A549 (cell line): ENCODE results near the gene YIPF3. TPM values are rescaled to one million over a fixed set of nuclear protein-coding genes. Genes with fewer than 3 reads are reported as not detected.
"Not testable (repeated sequence)": the region's sequence is repeated elsewhere in the genome, so short reads cannot be mapped to it uniquely, and the experiment has no call there.

Source experiments
- ATAC-seq, 2 experiments: fragments of 200-7000 bp in 1 of 2; fragments of >200 bp in 1 of 2; cut with Nextera tagmentation in 1 of 2; cut with Tn5 transposase in 1 of 2; 3 replicates each; pipeline versions ENCODE4 v1.8.0 to v1.9.1; 2018 to 2020; ENCODE audit warnings: mild to moderate bottlenecking in 1 of 2, moderate library complexity in 1 of 2
- CTCF ChIA-PET: fragments of 300-600 bp; sonication (Branson Sonifier 250); formaldehyde crosslinking; extraction: SDS; loops from one replicate; lab custom pipeline; 2021; ENCODE audit warnings: antibody characterized with exemption, inconsistent platforms; lab: Yijun Ruan, JAX
- POLR2A ChIA-PET: fragments of 350-600 bp; formaldehyde crosslinking; extraction: SDS; loops from one replicate; lab custom pipeline; 2021; ENCODE audit warnings: antibody characterized with exemption, inconsistent platforms; lab: Yijun Ruan, JAX
- DNase-seq, 2 experiments: peaks; one replicate each; pipeline versions ENCODE4 v3.0.0 to v3.0.0-alpha.2; 2011 to 2016; ENCODE audit warnings: low read depth in 1 of 2, low spot score in 1 of 2
- FAIRE-seq: peaks from 2 replicates; lab custom pipeline; 2011; peaks lifted over from hg19 to GRCh38; lab: Jason Lieb, UNC
- H3K27ac ChIP-seq, 2 experiments: fragments of >200 bp; sonication (Bioruptor Twin); formaldehyde crosslinking; 3 replicates each; pipeline ENCODE4 v1.5.1; 2016 to 2017
- H3K4me1 ChIP-seq: fragments of >200 bp; sonication (Bioruptor Twin); formaldehyde crosslinking; 3 replicates; pipeline ENCODE4 v1.6.1; 2016
- H3K4me2 ChIP-seq: fragments of >200 bp; sonication (Bioruptor Twin); formaldehyde crosslinking; 3 replicates; pipeline ENCODE4 v1.6.1; 2016
- H3K4me3 ChIP-seq: fragments of >200 bp; sonication (Bioruptor Twin); formaldehyde crosslinking; 3 replicates; pipeline ENCODE4 v1.5.1; 2016
- H3K9me3 ChIP-seq: fragments of >200 bp; sonication (Bioruptor Twin); formaldehyde crosslinking; 3 replicates; pipeline ENCODE4 v1.6.1; 2016
- BCL3 ChIP-seq: fragments of >200 bp; sonication (Bioruptor Twin); formaldehyde crosslinking; IDR thresholded peaks from 3 replicates; pipeline ENCODE4 v1.6.1; 2016
- CEBPB ChIP-seq, 2 experiments: fragments of >200 bp in 1 of 2; sonication (Bioruptor Twin) in 1 of 2; formaldehyde crosslinking in 1 of 2; IDR thresholded peaks; 2 replicates each; pipeline ENCODE4 v1.6.1; 2012 to 2016
- FOSL2 ChIP-seq, 2 experiments: fragments of 450-650 bp in 1 of 2; fragments of >200 bp in 1 of 2; sonication (Bioruptor Twin) in 1 of 2; formaldehyde crosslinking; IDR thresholded peaks; 2 replicates each; pipeline versions ENCODE4 v1.5.0 to v1.6.1; 2016 to 2020; ENCODE audit warnings: mild to moderate bottlenecking in 1 of 2, moderate library complexity in 1 of 2
- HOXB13 ChIP-seq: fragments of 250-450 bp; sonication (Bioruptor Pico); IDR thresholded peaks from 2 replicates; pipeline ENCODE4 v1.5.0; 2020; ENCODE audit warnings: low read depth, mild to moderate bottlenecking, moderate library complexity
- HOXB5 ChIP-seq: fragments of 250-450 bp; sonication (Bioruptor Pico); IDR thresholded peaks from 2 replicates; pipeline ENCODE4 v1.5.0; 2020; ENCODE audit warnings: mild to moderate bottlenecking, moderate library complexity
- JUN ChIP-seq, 2 experiments: fragments of >200 bp; sonication (Bioruptor Twin); formaldehyde crosslinking; IDR thresholded peaks; 2 replicates in 1 of 2; 3 replicates in 1 of 2; pipeline ENCODE4 v1.6.1; 2016 to 2017
- NPAS2 ChIP-seq: fragments of 250-450 bp; sonication (Bioruptor Pico); IDR thresholded peaks from 2 replicates; pipeline ENCODE4 v1.8.0; 2022; ENCODE audit warnings: mild to moderate bottlenecking, moderate library complexity, borderline replicate concordance
- POLR2AphosphoS2 ChIP-seq: conservative IDR thresholded peaks from 2 replicates; pipeline ENCODE4 v1.6.1; 2012; ENCODE audit warnings: low read length, improper control_type of control experiment, inconsistent platforms
- RAD21 ChIP-seq, 2 experiments: fragments of >200 bp in 1 of 2; sonication (Bioruptor Twin) in 1 of 2; formaldehyde crosslinking in 1 of 2; IDR thresholded peaks in 1 of 2; conservative IDR thresholded peaks in 1 of 2; 2 replicates in 1 of 2; 3 replicates in 1 of 2; pipeline ENCODE4 v1.6.1; 2012 to 2018; ENCODE audit warnings: inconsistent platforms in 1 of 2
- RFX5 ChIP-seq: fragments of 450-650 bp; IDR thresholded peaks from 2 replicates; pipeline ENCODE4 v1.7.1; 2014; ENCODE audit warnings: antibody characterized with exemption, mild to moderate bottlenecking, moderate library complexity
- ZC3H11A ChIP-seq: fragments of 450-650 bp; IDR thresholded peaks from 2 replicates; pipeline ENCODE4 v1.6.1; 2014; ENCODE audit warnings: antibody characterized with exemption, mild to moderate bottlenecking
- ZFP36 ChIP-seq: fragments of 450-650 bp; IDR thresholded peaks from 2 replicates; pipeline ENCODE4 v1.6.1; 2014; ENCODE audit warnings: borderline replicate concordance; ENCODE audit not compliant: partially characterized antibody
- WGBS: methylation state at CpG from one replicate; pipeline ENCODE4 v1.1.6; 2017; ENCODE audit errors: missing lambda C conversion rate; 5-methylcytosine and 5-hydroxymethylcytosine counted together
- polyA plus RNA-seq, 4 experiments: library from polyadenylated mRNA; depleted of rRNA in 3 of 4; stranded (reverse); fragments of >200 nt; fragmentation: RNase III in 1 of 4; extraction: RNeasy Plus Mini Kit Qiagen cat#74134 plus additional on column Dnase treatment in 1 of 4; gene quantifications; 2 replicates in 3 of 4; 3 replicates in 1 of 4; pipeline ENCODE4 v1.2.3, GENCODE V29; 2011 to 2017
- TF ChIP-seq, protein P1 (sequence below): IDR thresholded peaks from 2 replicates; pipeline ENCODE4 v1.6.1; 2012; ENCODE audit warnings: low read depth, borderline replicate concordance
- TF ChIP-seq, protein P2 (sequence below): fragments of 200-600 bp; sonication (generic); IDR thresholded peaks from 2 replicates; pipeline ENCODE4 v1.6.1; 2016; ENCODE audit warnings: antibody characterized with exemption, mild to moderate bottlenecking, moderate library complexity
- TF ChIP-seq, protein P3 (sequence below): IDR thresholded peaks from 2 replicates; pipeline ENCODE4 v1.6.1; 2012

YIPF3 gene
- polyA plus RNA-seq, 2 of the 4 experiments (the other 2 are of a cell fraction), result 63.4 to 108 TPM

DNA sequence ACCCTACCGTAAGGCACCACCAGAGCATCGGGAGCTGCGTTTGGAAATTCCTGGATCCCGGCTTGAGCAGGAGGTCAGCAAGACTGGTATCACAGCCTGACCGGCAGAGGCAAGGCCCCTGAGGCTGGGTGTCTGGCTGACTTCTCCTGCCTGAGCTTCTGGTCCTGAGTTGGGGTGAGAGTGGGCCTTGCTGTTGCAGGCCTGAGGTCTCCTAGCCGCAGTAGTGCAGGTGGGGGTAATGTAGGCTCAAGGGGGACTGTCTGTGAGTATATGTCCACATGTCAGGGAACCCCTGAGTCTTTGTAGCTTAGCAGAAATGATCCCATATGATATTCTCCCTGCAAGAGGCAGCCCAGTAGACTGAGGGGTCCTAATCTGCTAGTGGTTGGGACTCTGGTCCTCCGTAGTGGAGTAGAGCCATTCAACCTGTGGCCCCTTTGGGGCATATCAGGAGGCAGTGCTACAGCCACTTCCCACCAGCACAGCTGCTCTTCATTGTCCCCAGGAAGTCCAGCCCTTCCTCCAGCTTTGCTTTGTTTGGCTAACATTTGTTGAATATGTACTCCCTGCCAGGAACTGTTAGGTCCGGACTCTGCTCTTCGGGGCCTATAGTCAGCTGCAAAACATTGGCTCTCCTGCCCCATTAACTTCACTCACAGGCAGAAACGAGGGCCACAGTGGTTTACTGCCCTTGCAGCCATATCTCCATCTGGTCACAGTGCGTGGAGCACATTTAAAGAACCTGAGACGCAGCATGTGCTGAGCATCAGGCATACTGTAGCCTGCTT is 17.5 kb downstream of the YIPF3 start:
- Histone ChIP-seq H3K4me3 (no peak overlapping the region), H3K4me1 (peaks cover 16% of the 10 kb centered on the region), H3K27ac (no peak overlapping the region), H3K4me2 (no peak overlapping the region), H3K9me3 (no peaks in the 10 kb centered on the region)
- ChIA-PET CTCF (interaction anchor here (7.1 kb wide), 1 partner anchor 8 kb away, joined by 79 read pairs; the partner anchor contains the start of gene LRRC73), POLR2A (no interaction called here)
- WGBS, result 90% methylated on average over 8 of the region's 12 CpGs
- TF ChIP-seq, protein P1, sequence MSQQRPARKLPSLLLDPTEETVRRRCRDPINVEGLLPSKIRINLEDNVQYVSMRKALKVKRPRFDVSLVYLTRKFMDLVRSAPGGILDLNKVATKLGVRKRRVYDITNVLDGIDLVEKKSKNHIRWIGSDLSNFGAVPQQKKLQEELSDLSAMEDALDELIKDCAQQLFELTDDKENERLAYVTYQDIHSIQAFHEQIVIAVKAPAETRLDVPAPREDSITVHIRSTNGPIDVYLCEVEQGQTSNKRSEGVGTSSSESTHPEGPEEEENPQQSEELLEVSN, result no peak
- TF ChIP-seq, protein P2, sequence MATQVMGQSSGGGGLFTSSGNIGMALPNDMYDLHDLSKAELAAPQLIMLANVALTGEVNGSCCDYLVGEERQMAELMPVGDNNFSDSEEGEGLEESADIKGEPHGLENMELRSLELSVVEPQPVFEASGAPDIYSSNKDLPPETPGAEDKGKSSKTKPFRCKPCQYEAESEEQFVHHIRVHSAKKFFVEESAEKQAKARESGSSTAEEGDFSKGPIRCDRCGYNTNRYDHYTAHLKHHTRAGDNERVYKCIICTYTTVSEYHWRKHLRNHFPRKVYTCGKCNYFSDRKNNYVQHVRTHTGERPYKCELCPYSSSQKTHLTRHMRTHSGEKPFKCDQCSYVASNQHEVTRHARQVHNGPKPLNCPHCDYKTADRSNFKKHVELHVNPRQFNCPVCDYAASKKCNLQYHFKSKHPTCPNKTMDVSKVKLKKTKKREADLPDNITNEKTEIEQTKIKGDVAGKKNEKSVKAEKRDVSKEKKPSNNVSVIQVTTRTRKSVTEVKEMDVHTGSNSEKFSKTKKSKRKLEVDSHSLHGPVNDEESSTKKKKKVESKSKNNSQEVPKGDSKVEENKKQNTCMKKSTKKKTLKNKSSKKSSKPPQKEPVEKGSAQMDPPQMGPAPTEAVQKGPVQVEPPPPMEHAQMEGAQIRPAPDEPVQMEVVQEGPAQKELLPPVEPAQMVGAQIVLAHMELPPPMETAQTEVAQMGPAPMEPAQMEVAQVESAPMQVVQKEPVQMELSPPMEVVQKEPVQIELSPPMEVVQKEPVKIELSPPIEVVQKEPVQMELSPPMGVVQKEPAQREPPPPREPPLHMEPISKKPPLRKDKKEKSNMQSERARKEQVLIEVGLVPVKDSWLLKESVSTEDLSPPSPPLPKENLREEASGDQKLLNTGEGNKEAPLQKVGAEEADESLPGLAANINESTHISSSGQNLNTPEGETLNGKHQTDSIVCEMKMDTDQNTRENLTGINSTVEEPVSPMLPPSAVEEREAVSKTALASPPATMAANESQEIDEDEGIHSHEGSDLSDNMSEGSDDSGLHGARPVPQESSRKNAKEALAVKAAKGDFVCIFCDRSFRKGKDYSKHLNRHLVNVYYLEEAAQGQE, result no peak
- no peak for TF ChIP-seq ZC3H11A
- TF ChIP-seq POLR2AphosphoS2, result no peak
- no peak for TF ChIP-seq BCL3
- TF ChIP-seq JUN (IDR thresholded peaks at IDR 0.05), result no peak
- TF ChIP-seq RAD21 (conservative IDR thresholded peaks at IDR 0.05 in 1 of 2, IDR thresholded peaks at IDR 0.05 in 1 of 2), result no peak
- TF ChIP-seq FOSL2 (IDR thresholded peaks at IDR 0.05), result no peak
- TF ChIP-seq FOSL2 (CRISPR knock-in tag; IDR thresholded peaks at IDR 0.05), result no peak
- TF ChIP-seq HOXB13 (CRISPR knock-in tag), result no peak
- no peak for TF ChIP-seq ZFP36
- TF ChIP-seq, protein P3, sequence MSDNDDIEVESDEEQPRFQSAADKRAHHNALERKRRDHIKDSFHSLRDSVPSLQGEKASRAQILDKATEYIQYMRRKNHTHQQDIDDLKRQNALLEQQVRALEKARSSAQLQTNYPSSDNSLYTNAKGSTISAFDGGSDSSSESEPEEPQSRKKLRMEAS, result no peak
- TF ChIP-seq NPAS2 (CRISPR knock-in tag), result no peak
- TF ChIP-seq CEBPB (IDR thresholded peaks at IDR 0.05), result no peak
- no peak for TF ChIP-seq RFX5
- no peak for TF ChIP-seq HOXB5 (CRISPR knock-in tag)
- no peak for FAIRE-seq
- no peak for ATAC-seq
- DNase-seq, result no peak

DNA sequence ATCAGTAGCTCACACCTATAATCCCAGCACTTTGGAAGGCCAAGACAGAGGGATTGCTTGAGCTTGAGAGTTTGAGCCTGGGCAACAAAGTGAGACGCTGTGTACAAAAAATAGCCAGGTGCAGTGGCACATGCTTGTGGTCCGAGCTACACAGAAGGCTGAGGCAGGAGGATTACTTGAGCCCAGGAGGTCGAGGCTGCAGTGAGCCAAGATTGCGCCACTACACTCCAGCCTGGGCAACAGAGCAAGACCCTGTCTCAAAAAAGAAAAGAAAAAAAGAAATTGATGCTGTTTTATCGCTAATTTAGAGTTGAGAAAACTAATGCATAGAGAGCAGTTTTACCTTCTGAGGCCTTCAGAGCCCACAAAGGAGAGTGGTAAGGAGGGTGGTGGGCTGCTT is 18.4 kb downstream of the YIPF3 start:
- FAIRE-seq, POLR2A ChIA-PET: not testable (repeated sequence)
- CTCF ChIA-PET, result interaction anchor here (0.6 to 7.1 kb wide), 4 partner anchors 9 to 269 kb away, joined by 3 to 79 read pairs (median 34); partner anchors contain the start of genes DLK2 and LRRC73

More for the DNA sequence above, 18.4 kb downstream of the YIPF3 start:
- H3K4me1 ChIP-seq, result peaks cover 16% of the 10 kb centered on the region
- not testable (repeated sequence) for H3K27ac ChIP-seq, H3K4me3 ChIP-seq, H3K9me3 ChIP-seq, ATAC-seq, DNase-seq, H3K4me2 ChIP-seq
- WGBS, result 85% methylated on average over 5 of the region's 5 CpGs
